NCI-H82 treated with DMSO at 0.1 percent for 48 hours (cell line): ENCODE data around the gene MYLK.

ENCODE experiments used
- DNase-seq: peaks from one replicate; lab custom pipeline; 2025; ENCODE audit not compliant: unreplicated experiment; lab: John Stamatoyannopoulos, UW

The MYLK gene

GRCh38 chr3:123683505-123684154 is 200.5 kb downstream of the MYLK start:
- no peak for DNase-seq

GRCh38 chr3:123682781-123683504 is 201.2 kb downstream of the MYLK start:
- DNase-seq, result no peak

- no peak for DNase-seq
Measured at GRCh38 chr3:123682302-123682701, 201.8 kb downstream of the MYLK start.

GRCh38 chr3:123679712-123680386 is 204.3 kb downstream of the MYLK start:
- no peak for DNase-seq

GRCh38 chr3:123678108-123678511 is 206.0 kb downstream of the MYLK start:
- no peak for DNase-seq

GRCh38 chr3:123672429-123673146 is 211.5 kb downstream of the MYLK start:
- DNase-seq, result no peak

- DNase-seq, result peak; percentile 8
Measured at GRCh38 chr3:123670743-123671142, 213.4 kb downstream of the MYLK start.

- DNase-seq, result no peak
Measured at GRCh38 chr3:123668906-123669305, 215.2 kb downstream of the MYLK start.

GRCh38 chr3:123667784-123668183 is 216.3 kb downstream of the MYLK start:
- DNase-seq, result no peak

GRCh38 chr3:123664753-123665152 is 219.4 kb downstream of the MYLK start:
- DNase-seq, result no peak

GRCh38 chr3:123663977-123664376 is 220.2 kb downstream of the MYLK start:
- no peak for DNase-seq

- no peak for DNase-seq
Measured at GRCh38 chr3:123661973-123662372, 222.2 kb downstream of the MYLK start.

- DNase-seq, result no peak
Measured at GRCh38 chr3:123660900-123661299, 223.2 kb downstream of the MYLK start.

- DNase-seq, result no peak
Measured at GRCh38 chr3:123660141-123660675, 223.9 kb downstream of the MYLK start.

GRCh38 chr3:123658852-123659206 is 225.3 kb downstream of the MYLK start:
- no peak for DNase-seq

GRCh38 chr3:123658118-123658851 is 225.8 kb downstream of the MYLK start:
- DNase-seq, result no peak

- DNase-seq, result no peak
Measured at GRCh38 chr3:123657568-123657967, 226.6 kb downstream of the MYLK start.

- no peak for DNase-seq
Measured at GRCh38 chr3:123657111-123657510, 227.0 kb downstream of the MYLK start.

GRCh38 chr3:123656691-123657090 is 227.4 kb downstream of the MYLK start:
- DNase-seq, result no peak

- DNase-seq, result no peak
Measured at GRCh38 chr3:123656274-123656673, 227.9 kb downstream of the MYLK start.

GRCh38 chr3:123655400-123655799 is 228.7 kb downstream of the MYLK start:
- no peak for DNase-seq
